SHP77 treated with DMSO at 0.1 percent for 48 hours (cell line): ENCODE measurements around the gene ITGB2.

Source experiments
- DNase-seq: peaks from one replicate; lab custom pipeline; 2025; lab: John Stamatoyannopoulos, UW

Gene ITGB2

DNA sequence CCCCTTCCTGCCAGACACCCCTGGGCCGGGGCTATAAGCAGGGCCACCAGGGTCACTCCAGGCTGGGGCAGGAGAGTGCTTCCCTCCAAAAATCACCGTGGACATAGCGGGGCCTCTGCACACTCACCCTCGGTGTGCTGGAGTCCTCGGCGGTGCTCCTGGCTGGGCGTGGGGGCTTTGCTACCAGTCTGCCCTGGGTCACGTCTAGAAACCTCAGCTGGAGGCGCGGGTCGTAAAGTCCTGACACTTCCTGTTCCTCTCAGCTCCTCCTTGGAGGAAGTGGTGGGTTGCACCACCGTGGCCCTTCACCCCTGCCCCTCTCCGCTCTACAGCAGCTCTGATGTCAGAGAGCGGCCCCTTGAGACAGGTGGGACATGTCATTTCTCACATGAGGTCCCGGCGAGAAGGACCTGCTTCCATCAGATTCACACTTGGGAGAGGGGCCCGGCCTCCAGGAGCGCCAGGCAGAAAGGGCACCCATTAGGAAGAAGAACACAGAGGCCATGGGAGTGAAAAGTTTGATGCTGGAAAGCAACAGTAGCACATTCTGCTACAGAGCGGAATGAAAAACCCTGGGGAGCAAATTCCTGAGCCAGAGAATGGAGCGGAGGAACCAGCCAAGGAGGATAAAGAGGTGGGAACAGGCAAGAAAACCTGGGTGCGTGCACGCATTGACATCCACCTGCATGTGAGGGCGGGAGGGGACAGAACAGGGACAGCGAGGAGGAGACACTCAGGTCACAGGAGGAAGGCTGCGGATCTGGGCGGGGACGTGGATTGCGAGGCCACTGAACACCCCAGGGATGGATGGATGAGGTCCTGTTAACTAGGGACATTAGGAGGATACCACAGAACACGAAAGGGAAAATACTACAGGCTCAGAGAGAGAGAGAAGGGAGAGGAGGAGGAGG, at the start of gene ITGB2:
ITGB2 (minus strand) TSS at position 206 of the 911 bp plus-strand sequence. CDS start 10,117 bp downstream, outside the sequence.
- no peak for DNase-seq

DNA sequence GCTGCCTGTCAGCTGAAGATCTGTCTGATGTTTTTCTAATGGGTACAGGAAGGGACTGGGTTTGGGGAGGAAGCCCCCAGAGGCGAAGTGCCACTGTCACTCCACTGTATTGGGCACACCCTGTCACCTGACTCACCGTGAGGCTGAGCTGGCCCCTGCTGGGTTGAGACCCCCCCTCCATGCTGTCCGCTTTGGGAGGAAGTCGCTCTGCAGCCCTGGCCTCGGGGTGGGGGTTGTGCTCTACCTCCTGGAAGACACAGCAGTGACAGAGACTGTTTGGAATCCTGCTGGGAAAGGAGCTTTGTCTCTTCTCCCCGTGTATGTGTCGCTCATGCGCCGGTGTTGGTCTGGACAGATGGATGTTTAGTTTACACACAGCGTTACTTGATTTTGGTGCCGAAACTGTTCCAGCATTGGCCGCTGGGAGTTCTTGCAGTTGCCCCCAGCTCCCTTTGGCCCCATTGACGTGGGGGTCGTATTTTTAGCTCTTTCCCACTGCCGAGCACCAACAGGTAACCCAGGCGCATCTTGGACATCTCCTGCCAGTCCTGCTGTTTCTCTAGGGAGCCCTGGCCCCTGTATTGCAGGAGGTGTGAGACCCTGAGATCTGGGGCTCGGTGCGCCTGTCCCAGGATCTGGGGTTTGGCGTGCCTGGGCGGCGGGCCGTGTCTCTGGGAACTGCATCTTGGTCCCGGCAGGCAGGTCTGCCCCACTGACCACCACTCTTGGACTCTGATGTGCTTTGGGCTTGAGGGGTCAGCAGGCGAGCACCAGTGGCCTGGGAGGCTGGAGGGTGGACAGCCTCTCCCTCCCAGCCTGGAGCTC, 49.4 kb upstream of the ITGB2 start:
- no peak for DNase-seq

DNA sequence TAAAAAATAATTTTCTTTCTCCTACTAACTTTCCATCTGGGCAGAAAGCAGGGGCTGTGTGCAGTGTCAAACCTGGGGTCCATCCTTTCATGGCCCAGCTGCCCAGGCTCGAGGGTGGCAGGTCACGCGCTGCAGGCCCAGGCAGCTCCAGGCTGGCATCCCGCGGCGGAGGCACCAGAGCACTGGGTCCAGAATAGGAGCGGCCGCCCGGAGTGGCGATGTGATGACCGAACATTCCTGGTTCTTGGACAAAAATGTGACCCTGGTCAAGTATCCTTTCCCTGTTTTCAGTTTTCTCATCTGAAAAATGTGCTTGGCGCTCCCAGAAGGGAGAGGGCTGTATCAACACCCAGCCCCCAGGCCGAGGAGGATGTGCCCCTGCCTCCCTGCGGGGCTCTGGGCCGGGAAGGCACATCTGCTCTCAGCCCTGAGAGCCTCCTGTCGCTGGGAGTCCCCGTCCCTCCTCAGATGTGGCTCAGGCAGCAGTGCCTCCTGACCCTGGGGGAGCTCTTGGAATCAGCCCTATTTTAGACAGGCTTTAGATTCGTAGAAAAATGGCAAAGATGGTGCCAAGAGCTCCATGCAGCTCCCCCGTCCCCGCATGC, 48.5 kb upstream of the ITGB2 start:
- DNase-seq: no peak

DNA sequence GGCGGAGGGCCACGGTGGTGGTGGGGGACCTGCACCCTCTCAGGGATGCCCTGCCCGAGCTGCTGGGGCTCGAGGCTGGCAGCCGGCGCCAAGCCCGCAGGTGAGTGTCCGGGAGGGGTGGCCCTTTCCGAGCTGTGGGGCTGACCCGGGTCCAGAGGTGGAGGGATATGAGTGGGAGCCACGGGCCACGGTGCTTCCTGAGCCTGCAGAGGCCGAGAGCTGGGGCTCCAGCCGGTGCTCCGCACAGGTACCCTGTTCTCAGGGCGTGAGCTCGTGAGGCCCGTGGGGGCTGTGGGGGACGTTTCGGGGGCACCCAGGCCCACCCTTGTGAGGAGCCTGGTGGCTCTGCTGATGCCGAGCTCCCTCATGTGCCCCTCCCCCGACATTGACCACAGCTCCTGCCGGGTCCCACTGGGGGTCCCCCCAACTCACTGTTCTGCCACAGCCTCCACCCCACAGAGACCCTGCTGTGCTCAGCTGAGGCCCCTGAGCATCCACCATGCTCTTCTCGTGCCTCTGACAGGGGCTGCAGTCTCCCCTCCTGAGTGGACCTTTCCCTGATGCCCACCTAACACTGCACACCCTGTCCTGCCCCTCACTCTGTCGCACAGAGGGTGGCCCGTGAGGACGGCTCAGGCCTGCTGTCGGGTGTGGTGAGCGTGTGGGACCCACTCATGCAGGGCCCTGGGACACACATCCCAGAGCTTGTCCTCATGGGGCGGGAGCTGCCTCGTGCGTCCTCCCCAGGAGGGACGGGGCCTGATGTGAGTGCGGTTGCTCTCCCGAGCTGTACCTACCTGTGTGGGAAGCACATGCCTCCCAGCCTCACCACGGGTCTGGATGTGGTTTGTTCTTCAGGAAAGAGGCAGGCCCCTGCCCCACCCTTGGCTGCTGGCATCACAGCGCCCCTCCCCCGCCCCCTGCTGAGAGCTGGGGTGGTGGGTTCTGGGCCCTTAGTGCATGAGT, 46.7 kb upstream of the ITGB2 start:
- DNase-seq: no peak

DNA sequence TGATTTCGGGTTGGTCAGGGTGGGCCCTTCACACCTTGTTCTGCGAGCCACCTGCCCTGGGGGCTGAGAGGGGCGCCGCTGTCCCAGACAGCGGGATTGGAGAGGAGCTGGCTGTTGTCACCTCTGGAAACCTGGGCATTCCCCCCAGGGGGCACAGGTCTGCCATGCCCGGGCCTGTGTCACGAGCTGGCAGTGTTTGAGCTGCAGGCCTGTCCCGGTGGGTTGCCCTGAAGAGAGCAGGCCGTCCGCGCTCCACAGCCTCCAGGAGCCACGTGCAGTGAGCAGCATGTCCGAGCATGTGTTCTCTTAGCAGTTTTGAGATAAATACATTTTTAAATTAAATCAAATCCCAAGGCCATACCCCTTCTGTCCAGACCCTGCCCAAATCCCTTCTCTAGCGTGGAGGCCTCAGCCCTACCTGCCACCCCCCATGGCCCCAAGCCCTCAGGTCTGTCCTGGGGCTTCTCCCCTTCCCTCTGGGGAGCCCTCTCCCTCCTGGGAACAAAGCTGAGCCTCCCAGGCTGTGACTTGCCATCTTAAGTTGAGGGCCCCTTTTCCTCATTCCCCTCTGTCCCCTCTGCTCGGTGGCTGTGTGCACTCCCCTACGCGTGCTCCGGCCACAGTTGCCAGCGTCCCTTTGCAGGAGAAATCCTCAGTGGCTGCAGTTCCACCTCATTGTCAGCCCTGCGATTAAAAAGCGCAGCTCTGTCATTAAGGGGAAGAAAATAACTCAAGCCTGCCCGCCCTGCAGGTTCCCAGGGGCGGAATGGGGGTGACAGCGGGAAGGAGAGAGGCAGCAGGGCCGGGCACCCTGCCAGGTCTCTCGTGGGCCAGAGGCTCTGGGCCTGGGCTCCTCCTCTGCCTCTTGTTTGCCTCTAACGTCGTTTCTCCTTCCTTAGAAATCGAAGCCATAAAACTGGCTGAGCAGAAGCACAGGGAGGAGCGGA, 45.7 kb upstream of the ITGB2 start:
- no peak for DNase-seq

DNA sequence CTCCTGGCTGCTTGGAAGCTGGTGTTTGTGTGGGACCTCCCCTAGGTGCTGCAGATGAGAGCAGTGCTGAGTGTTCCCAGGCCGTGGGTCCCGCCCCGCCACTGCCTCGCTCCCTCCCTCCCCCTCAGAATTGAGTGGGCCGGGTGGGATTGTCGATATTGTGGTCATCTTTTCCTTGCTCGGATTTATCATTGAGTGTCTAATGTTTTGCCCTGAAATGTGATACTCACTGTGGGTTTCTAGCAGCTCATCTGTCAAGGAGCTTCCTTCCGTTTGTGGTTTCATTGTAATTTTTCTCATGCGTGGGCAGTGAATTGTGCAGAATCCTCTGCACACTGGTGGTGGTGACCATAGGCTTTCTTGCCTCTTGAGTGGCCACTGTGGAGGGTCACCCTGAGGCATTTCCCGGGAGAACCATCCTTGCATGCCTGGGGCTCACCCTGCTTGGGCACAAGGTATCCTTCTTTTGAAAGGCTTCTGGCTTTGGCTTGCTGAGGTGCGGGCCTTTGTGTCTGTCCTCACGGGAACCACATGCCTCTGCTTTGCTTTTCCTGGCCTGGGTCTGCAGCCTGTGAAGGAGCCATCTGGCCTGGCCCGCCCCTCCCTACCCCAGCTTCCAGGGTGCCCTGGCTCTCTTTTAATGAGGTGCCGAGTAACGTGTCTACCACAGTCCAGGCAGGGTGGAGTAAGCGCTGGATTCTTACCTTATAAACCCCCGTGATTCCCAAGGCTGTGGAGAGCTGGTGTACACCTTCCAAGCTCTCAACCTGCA, 44.7 kb upstream of the ITGB2 start:
- no peak for DNase-seq

DNA sequence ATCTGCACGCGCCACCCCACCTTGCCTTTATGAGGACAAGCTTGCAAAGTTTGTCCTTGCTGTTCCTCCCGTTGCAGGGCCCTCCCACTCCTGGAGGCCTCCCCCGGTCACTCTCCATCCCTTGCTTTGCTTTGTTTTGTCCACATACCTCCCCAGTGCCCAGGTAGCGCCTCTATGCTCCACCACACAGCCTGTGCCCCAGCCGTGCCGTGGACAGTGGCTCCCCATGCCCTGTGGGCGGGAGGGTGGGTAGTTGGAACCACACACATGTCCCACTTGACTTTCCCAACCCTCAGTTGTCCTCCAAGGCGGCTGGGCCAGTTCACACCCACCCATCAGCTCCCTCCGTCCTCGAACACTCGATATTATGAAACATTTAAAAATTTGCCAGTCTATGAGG, 43.7 kb upstream of the ITGB2 start:
- no peak for DNase-seq

DNA sequence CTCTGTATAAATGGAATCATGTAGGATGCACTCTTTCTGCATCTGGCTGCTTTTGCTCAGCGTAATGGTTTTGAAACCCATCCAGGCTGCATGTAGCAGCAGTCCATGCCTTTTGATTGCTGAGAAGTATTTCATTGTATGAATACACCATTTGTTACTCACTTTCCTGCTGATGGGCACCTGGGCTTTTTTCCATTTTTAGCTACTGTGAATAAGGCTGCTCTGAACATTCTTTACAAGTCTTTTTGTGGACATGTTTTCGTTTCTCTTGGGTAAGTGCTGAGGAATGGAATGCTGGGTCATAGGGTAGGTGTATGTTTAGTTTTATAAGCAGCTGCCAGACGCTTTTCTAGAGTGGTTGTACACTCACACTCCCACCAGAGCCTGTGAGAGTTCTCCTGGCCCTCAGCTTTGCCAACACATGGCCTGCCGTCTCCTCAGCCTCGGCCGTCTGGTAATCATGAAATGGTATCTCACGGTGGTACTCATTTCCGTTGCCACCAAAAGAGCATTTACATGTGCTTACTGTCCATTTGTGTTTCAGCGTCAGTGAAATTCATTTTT, 41.8 kb upstream of the ITGB2 start:
- no peak for DNase-seq

DNA sequence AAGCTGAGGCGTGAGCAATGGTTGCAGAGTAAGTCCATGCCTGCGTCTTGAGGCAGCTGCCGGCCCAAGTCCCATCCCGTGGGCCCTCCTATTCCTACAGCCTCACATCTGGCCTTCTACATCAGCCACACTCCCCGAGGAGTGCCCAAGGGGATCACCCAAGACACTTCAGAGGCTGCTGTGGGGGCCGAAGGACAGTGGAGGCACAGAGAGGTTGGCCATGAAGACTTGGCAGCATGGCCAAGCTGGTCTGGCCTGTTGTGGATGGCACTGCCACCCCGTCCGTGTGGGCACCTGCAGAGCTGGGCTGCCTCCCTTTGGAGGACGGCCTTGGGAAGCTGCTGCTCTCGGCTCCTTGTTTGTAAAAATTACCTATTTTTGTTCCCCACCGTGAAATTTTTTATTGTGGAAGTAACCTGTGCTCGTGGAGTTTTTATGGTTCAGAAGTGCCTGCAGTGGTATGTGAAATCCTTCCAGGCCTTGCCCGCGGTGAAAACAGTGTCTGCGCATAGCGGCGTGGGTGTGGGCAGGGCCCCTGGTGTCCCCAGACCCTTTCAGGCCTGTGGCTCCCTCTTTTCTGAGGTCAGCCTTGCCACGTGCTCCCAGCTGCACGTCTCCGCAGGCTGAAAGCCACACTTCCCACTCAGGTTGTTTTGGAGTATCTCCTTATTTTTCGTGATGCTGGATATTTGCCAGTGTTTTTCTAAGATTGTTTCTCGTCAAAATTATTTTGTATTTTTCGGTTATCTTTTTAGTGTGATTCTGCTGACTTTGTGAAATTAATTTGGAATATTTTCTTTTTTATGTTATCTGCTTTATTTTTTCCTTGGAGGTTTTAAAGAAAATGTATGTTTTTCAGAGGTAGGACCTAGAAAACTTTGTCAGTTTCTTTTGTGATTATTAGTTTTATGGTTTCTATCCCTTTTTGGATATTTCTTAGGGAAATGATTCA, 39.7 kb upstream of the ITGB2 start:
- no peak for DNase-seq

DNA sequence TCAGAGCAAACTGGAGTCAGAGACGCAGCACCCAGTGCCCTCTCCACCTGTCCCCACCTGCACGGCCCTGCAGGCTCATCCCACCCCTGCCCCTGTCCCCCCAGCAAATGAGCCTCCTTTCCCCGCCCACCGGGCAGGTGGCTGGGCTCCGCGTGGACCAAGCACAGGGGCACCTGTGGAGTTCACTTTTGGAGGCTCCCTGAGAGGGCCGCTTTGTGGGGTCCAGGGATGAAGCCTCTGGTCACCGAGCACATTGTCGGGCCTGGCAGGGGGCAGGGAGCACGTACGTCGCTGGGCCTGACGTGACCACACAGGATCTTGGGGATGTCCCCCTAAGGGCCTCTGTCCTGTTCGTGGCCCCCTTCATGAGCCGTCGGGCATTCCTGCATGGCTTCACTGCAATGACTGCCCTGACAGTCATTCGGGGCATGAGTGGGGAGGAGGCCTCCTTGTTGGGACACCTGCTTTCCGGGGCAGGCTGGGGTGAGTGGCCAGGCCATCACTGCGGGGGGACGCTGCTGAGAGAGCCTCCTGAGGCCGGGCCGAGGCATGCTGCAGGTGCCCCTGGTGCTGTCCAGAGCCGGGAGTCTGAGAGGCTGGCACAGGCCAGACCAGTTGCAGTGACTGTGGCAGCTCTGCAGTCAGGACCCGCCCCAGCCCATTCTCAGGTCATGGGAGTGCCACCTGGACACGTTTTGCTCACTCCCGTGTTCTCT, 38.8 kb upstream of the ITGB2 start:
- no peak for DNase-seq

DNA sequence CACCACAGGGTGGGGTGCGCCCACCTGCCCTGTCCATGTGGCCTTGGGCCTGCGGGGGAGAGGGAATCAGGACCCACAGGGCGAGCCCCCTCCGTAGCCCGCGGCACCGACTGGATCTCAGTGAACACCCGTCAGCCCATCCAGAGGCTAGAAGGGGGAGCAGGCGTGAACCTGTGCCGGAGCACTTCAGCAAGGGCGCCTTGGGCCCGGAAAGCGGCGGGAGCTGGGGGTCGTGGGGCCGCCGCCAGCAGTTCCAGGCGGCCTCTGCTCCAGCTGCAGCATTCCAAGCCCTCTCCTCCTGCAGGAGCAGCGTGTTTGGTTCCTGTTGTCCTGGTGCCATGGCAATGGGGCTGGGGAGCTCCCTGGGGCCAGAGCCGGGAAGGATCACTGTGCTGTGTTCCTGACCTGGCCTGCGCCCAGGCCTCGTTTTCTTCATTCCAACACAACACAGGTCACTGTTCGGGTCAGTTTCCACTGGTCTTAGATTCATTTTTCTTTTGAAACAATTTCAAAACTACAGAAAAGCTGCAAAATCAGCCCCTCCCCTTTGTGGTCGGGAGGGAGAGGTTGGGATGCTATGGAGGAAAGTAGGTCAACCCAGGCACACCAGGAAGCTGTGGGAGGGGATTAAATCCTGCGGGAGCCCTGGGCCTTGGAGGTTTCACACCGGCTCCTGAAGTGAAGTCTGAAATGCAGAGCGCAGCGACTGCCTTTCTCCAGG, 37.9 kb upstream of the ITGB2 start:
- no peak for DNase-seq

DNA sequence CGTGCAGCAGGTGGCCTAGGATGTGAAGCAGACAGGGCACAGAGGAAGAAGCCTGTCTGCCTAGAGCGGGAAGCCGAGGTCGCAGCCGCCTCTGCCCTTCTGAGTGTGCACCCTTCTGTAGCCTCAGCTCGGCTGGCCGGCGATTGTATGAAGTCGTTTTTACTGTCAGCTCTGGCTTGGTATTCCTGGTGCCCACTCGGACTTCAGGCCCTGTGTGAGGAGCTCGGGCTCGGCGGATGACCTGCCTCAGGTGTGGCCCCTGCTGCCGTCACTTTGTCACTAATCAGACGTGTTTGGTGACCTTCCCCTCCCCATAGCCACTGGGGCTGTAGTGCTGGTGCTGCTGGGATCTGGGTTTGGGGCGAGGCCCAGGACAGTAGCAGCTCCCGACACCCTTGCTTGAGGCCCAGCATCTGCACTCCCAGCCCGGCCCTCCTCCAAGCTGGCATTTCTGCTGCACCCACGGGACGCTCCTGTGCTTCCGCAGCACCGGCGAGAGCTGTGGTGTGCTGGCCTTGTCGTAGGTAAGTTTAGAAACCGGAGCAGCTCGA, 37.3 kb upstream of the ITGB2 start:
- DNase-seq: no peak

DNA sequence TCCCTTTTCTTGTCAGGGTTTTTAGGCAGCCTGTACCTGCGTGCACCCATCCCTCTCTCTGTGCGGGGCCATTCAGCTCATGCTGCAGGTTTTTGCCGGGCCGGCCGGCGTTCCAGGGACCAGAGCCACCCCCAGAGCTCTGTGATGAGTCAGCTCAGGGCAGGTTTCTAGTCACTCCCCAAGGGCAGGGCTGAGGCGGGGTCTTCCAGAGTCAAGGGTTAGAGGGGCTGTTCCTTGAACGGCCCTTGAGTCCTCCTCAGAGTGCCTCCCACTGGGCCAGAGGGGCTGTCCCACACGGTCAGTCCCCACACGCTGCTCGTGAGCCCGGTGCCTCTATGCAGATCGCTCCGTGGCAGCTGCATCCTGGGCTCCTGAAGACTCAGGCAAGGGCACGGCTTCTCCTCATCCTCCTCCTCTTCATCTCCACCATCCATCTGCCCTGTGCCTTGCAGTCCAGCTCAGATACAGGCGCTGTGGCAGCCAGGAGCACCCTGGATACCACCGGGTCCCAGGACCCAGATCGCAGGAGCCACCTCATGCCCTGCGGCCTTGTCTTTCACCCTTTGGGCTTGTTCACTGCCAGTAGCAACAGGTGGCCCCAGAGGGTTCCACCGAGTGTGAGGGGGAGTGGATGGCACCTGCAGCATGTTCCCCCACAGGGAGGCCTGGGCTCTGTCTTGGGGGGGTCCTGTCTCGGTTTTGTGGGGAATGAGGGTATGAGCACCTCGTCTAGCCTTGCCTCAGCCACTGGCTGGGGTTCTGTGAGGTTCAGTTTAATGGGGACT, 36.5 kb upstream of the ITGB2 start:
- no peak for DNase-seq

DNA sequence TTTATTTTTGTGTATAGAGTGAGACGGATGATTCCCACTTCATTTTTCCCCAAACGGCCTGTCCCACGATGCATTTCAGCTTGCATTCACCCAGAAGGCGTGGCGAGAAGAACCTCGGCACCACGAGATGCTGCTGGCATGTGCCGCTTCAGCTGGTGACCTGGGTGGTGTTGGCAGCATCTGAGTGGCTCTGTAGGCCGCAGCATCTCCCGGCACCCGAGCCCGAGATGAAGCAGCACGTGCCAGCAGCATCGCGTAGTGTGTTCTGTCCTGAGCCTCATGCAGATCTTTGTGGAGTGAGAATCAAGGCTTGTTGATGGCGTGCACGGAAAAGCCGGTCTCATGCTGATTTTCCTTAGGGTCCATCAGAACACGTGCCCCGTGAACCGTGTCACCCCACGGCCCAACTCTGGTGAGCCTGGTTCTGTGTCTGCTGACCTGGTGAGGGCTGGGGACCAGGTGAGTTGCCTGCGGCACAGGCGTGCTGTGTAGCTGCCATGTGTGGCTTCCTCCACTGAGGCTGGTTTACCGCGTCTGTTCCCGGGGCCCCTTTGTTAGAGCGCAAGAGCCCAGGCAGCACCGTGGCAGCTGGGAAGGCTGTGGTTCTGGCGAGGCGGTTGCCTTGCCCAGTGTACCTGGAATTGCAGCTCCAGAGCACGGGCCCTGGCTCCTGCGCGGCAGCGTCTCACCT, 35.8 kb upstream of the ITGB2 start:
- no peak for DNase-seq

DNA sequence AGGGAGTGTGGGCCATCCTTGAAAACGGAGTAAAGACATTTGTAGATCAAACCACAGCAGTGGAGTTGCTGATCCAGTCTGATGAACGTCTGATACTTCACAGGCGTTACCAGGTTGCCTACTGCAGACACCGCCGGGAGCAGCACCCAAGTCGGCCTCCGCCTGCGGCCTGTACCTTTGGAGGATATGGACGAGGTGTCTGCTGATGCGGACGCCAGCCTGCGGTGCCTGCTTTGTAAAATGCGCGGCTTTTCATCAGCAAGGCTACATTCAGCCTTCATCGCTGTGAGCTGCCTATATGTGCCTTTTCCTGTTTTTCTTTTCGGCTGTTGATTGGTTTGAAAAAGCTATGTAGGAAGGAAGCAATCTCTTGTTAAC, 35.1 kb upstream of the ITGB2 start:
- no peak for DNase-seq
